MCF 10A (cell line): Measurements from ENCODE around the gene SMIM27. TPM values are rescaled to one million over a fixed set of nuclear protein-coding genes. Genes with fewer than 3 reads are reported as not detected.
"Not testable (repeated sequence)": the region's sequence is repeated elsewhere in the genome, so short reads cannot be mapped to it uniquely, and the experiment has no call there.

Experiments
- BruUV-seq: library from RNA; stranded (reverse); fragments of 400-500 nt; replicated peaks from 2 replicates; lab custom pipeline; 2021; lab: Mats Ljungman, UMichigan
- CTCF ChIA-PET: fragments of 300-600 bp; sonication (Branson Sonifier 250); formaldehyde crosslinking; extraction: SDS; loops from one replicate; lab custom pipeline; 2021; ENCODE audit warnings: antibody characterized with exemption, inconsistent platforms; lab: Yijun Ruan, JAX
- POLR2A ChIA-PET: fragments of 300-600, 350-650 bp; sonication (Branson Sonifier 250); formaldehyde crosslinking; extraction: SDS; loops from one replicate; lab custom pipeline; 2020; ENCODE audit warnings: antibody characterized with exemption, inconsistent platforms; lab: Yijun Ruan, JAX
- DNase-seq: peaks from one replicate; pipeline ENCODE4 v3.0.0-alpha.2; 2018; ENCODE audit not compliant: unreplicated experiment
- H3K27ac Mint-ChIP-seq: one replicate; pipeline ENCODE4 v1.8.0; 2022; ENCODE audit warnings: mild to moderate bottlenecking, low read depth, mixed read lengths; ENCODE audit not compliant: unreplicated experiment
- H3K27me3 Mint-ChIP-seq: one replicate; pipeline ENCODE4 v1.8.0; 2022; ENCODE audit warnings: mixed read lengths; ENCODE audit not compliant: insufficient read depth, unreplicated experiment
- H3K36me3 Mint-ChIP-seq: one replicate; pipeline ENCODE4 v1.8.0; 2022; ENCODE audit warnings: mild to moderate bottlenecking, moderate library complexity, mixed read lengths; ENCODE audit not compliant: insufficient read depth, unreplicated experiment
- H3K4me1 Mint-ChIP-seq: one replicate; pipeline ENCODE4 v1.8.0; 2022; ENCODE audit warnings: mixed read lengths; ENCODE audit not compliant: insufficient read depth, unreplicated experiment
- H3K4me3 Mint-ChIP-seq: one replicate; pipeline ENCODE4 v1.8.0; 2022; ENCODE audit warnings: mild to moderate bottlenecking, moderate library complexity, mixed read lengths; ENCODE audit not compliant: unreplicated experiment
- H3K9me3 Mint-ChIP-seq: one replicate; pipeline ENCODE4 v1.8.0; 2022; ENCODE audit warnings: mixed read lengths; ENCODE audit not compliant: unreplicated experiment
- CTCF ChIP-seq: fragments of 200-600 bp; IDR thresholded peaks from one replicate; pipeline ENCODE4 v1.8.0; 2022; ENCODE audit warnings: antibody characterized with exemption, mild to moderate bottlenecking; ENCODE audit not compliant: unreplicated experiment
- intact Hi-C: fragments of 100-400 bp; cut with micrococcal nuclease; formaldehyde crosslinking; loops from 2 replicates; pipeline ENCODE4 v1.14.1; 2022
- total RNA-seq: library from RNA; stranded (reverse); gene quantifications from 2 replicates; pipeline ENCODE4 v1.2.3, GENCODE V29; 2022

The SMIM27 gene
- total RNA-seq, 1 experiment from 2014 or later: 7.8 TPM

GRCh38 chr9:32545884-32546283 is 6.2 kb upstream of the SMIM27 start:
- intact Hi-C loops: no loop called here
- CTCF ChIA-PET: interaction anchor here (0.6 to 2.8 kb wide), 4 partner anchors 26 to 517 kb away, joined by 3 to 16 read pairs (median 8); no protein-coding TSS in a partner anchor
- POLR2A ChIA-PET: interaction anchor here (1.9 to 2.7 kb wide), 2 partner anchors 16 to 26 kb away, joined by 5 to 8 read pairs; partner anchors contain the start of gene NDUFB6
- BruUV-seq: no TSS peak
- no peaks in the 10 kb centered on the region for H3K9me3 Mint-ChIP-seq
- DNase-seq: no peak
- H3K36me3 Mint-ChIP-seq: peaks cover 73% of the 10 kb centered on the region
- TF ChIP-seq CTCF: no peak
- no peaks in the 10 kb centered on the region for H3K27me3 Mint-ChIP-seq
- H3K27ac Mint-ChIP-seq: no peak overlapping the region
- H3K4me1 Mint-ChIP-seq: peaks cover 13% of the 10 kb centered on the region
- no peak overlapping the region for H3K4me3 Mint-ChIP-seq

GRCh38 chr9:32548213-32548612 is 3.9 kb upstream of the SMIM27 start:
- peaks cover 57% of the 10 kb centered on the region for H3K36me3 Mint-ChIP-seq
- peak overlapping the region; percentile 51 for H3K27ac Mint-ChIP-seq
- BruUV-seq, intact Hi-C loops, DNase-seq, H3K9me3 Mint-ChIP-seq, H3K27me3 Mint-ChIP-seq: not testable (repeated sequence)
- peak overlapping the region; percentile 53 for H3K4me3 Mint-ChIP-seq
- CTCF ChIA-PET: interaction anchor here (1.7 to 4.4 kb wide), 5 partner anchors 9 to 169 kb away, joined by 8 to 23 read pairs (median 8); partner anchors contain the start of gene RIGI
- H3K4me1 Mint-ChIP-seq: peaks cover 13% of the 10 kb centered on the region
- POLR2A ChIA-PET: interaction anchor here (0.6 to 6.8 kb wide), 2 partner anchors 8 to 23 kb away, joined by 3 to 74 read pairs; partner anchors contain the start of gene RIGI

- DNase-seq: no peak
- CTCF ChIA-PET: interaction anchor here (0.8 to 4.4 kb wide), 8 partner anchors 11 to 171 kb away, joined by 3 to 23 read pairs (median 9); partner anchors contain the start of genes ACO1 and RIGI
- intact Hi-C loops: loop anchor here (1.0 kb wide), 1 partner anchor 24 kb away; the partner anchor contains the start of gene RIGI
Observed at GRCh38 chr9:32550150-32550561, 2.0 kb upstream of the SMIM27 start.

GRCh38 chr9:32550562-32551275 is 1.4 kb upstream of the SMIM27 start:
- H3K4me3 Mint-ChIP-seq: peak overlapping the region; percentile 98
- ChIA-PET CTCF (interaction anchor here (0.8 to 4.4 kb wide), 7 partner anchors 12 to 172 kb away, joined by 3 to 23 read pairs (median 10); partner anchors contain the start of genes ACO1 and RIGI), POLR2A (interaction anchor here (0.7 to 6.8 kb wide), 14 partner anchors 8 to 478 kb away, joined by 3 to 74 read pairs (median 6); partner anchors contain the start of genes ACO1, DNAJA1, NDUFB6 and RIGI)
- no peak for TF ChIP-seq CTCF
- peaks cover 39% of the 10 kb centered on the region for H3K36me3 Mint-ChIP-seq
- H3K4me1 Mint-ChIP-seq: peaks cover 13% of the 10 kb centered on the region
- H3K27ac Mint-ChIP-seq: peak overlapping the region; percentile 94
- no TSS peak for BruUV-seq
- DNase-seq: peak; percentile 86
- H3K9me3 Mint-ChIP-seq: no peaks in the 10 kb centered on the region
- no peaks in the 10 kb centered on the region for H3K27me3 Mint-ChIP-seq
- intact Hi-C loops: loop anchor here (1.0 kb wide), 1 partner anchor 24 kb away; the partner anchor contains the start of gene RIGI

More at GRCh38 chr9:32550150-32550561, 2.0 kb upstream of the SMIM27 start:
- H3K4me3 Mint-ChIP-seq: peak overlapping the region; percentile 98
- POLR2A ChIA-PET: interaction anchor here (0.6 to 6.8 kb wide), 12 partner anchors 8 to 476 kb away, joined by 3 to 74 read pairs (median 6); partner anchors contain the start of genes ACO1, DNAJA1, NDUFB6 and RIGI
- no peaks in the 10 kb centered on the region for H3K9me3 Mint-ChIP-seq
- peaks cover 39% of the 10 kb centered on the region for H3K36me3 Mint-ChIP-seq
- peaks cover 13% of the 10 kb centered on the region for H3K4me1 Mint-ChIP-seq
- no TSS peak for BruUV-seq
- no peak for TF ChIP-seq CTCF
- peak overlapping the region; percentile 94 for H3K27ac Mint-ChIP-seq
- no peaks in the 10 kb centered on the region for H3K27me3 Mint-ChIP-seq
